OCI-LY7 (cell line): ENCODE results near the gene STPG1.

Source experiments
- CTCF ChIP-seq: fragments of 200-600 bp; sonication (generic); conservative IDR thresholded peaks from 2 replicates; pipeline ENCODE4 v1.5.1; 2014; ENCODE audit warnings: mild to moderate bottlenecking, antibody characterized with exemption, low read length, moderate library complexity, mixed read lengths
- EZH2phosphoT487 ChIP-seq: fragments of 200-600 bp; sonication (generic); IDR thresholded peaks from 2 replicates; pipeline ENCODE4 v1.6.1; 2018; ENCODE audit warnings: low read depth, borderline replicate concordance, mild to moderate bottlenecking, mixed run types, antibody characterized with exemption, low read length, moderate library complexity, mixed read lengths

GRCh38 chr1:24418898-24419628 is 5.5 kb upstream of the STPG1 start:
- TF ChIP-seq CTCF (no peak), EZH2phosphoT487 (no peak)
